SK-N-SH (cell line): ENCODE measurements around the gene CENPF. TPM values are rescaled to one million over a fixed set of nuclear protein-coding genes. Genes with fewer than 3 reads are reported as not detected.

Source experiments
- CTCF ChIA-PET: fragments of 300-600, 350-600 bp; formaldehyde crosslinking; extraction: SDS; loops from one replicate; lab custom pipeline; 2021; lab: Yijun Ruan, JAX
- POLR2A ChIA-PET: fragments of 350-600 bp; sonication (Branson Sonifier 250); formaldehyde crosslinking; extraction: SDS; loops from one replicate; lab custom pipeline; 2020; ENCODE audit warnings: antibody characterized with exemption, inconsistent platforms; lab: Yijun Ruan, JAX
- DNase-seq: peaks from one replicate; pipeline ENCODE4 v3.0.0; 2012
- H2AFZ ChIP-seq: fragments of 200-600 bp; sonication (generic); 2 replicates; pipeline ENCODE4 v1.8.1; 2016; ENCODE audit warnings: antibody characterized with exemption, mild to moderate bottlenecking, low read depth
- H3F3A ChIP-seq: fragments of 200-600 bp; sonication (generic); replicated peaks from 2 replicates; pipeline ENCODE3; 2016; ENCODE audit warnings: antibody characterized with exemption, mild to moderate bottlenecking; ENCODE audit not compliant: insufficient read depth
- H3K27ac ChIP-seq, 2 experiments: fragments of 200-500 bp in 1 of 2; fragments of 200-600 bp in 1 of 2; sonication (Bioruptor generic) in 1 of 2; sonication (generic), shearing (Covaris generic) in 1 of 2; 2 replicates each; pipeline versions ENCODE4 v1.5.1 to v1.6.1; 2014 to 2016; ENCODE audit warnings: low read depth in 2 of 2, inconsistent platforms in 1 of 2, low read length in 1 of 2, mild to moderate bottlenecking in 1 of 2, mixed read lengths in 1 of 2
- H3K27me3 ChIP-seq: fragments of 200-600 bp; sonication (generic), shearing (Covaris generic); 2 replicates; pipeline ENCODE4 v1.6.1; 2016; ENCODE audit warnings: mixed run types; ENCODE audit not compliant: insufficient read depth
- H3K36me3 ChIP-seq, 2 experiments: fragments of 200-500 bp in 1 of 2; fragments of 200-600 bp in 1 of 2; sonication (Bioruptor generic) in 1 of 2; sonication (generic) in 1 of 2; replicated peaks in 1 of 2; 2 replicates each; pipeline versions ENCODE3 to v1.5.1; 2014 to 2016; ENCODE audit warnings: low read length in 1 of 2, mild to moderate bottlenecking in 1 of 2; ENCODE audit not compliant: insufficient read depth in 2 of 2, control insufficient read depth in 1 of 2
- H3K4me1 ChIP-seq, 2 experiments: fragments of 200-500 bp in 1 of 2; fragments of 200-600 bp in 1 of 2; sonication (Bioruptor generic) in 1 of 2; sonication (generic), shearing (Covaris generic) in 1 of 2; 2 replicates each; pipeline versions ENCODE4 v1.5.1 to v1.6.1; 2014 to 2016; ENCODE audit warnings: low read depth in 1 of 2, low read length in 1 of 2, mixed run types in 1 of 2; ENCODE audit not compliant: insufficient read depth in 2 of 2, control insufficient read depth in 1 of 2
- H3K4me2 ChIP-seq: fragments of 200-600 bp; sonication (generic), shearing (Covaris generic); 2 replicates; pipeline ENCODE4 v1.6.1; 2017; ENCODE audit warnings: mixed run types
- H3K4me3 ChIP-seq, 2 experiments: fragments of 200-500 bp in 1 of 2; fragments of 200-600 bp in 1 of 2; sonication (Bioruptor generic) in 1 of 2; sonication (generic), shearing (Covaris generic) in 1 of 2; 2 replicates each; pipeline versions ENCODE4 v1.5.1 to v1.8.1; 2014 to 2016; ENCODE audit warnings: low read depth in 2 of 2, inconsistent platforms in 1 of 2, low read length in 1 of 2, mild to moderate bottlenecking in 1 of 2, mixed read lengths in 1 of 2, moderate library complexity in 1 of 2
- H3K79me2 ChIP-seq: fragments of 200-600 bp; sonication (generic); 2 replicates; pipeline ENCODE4 v1.8.1; 2017; ENCODE audit warnings: mild to moderate bottlenecking; ENCODE audit not compliant: insufficient read depth
- H3K9ac ChIP-seq: fragments of 200-600 bp; sonication (generic); 2 replicates; pipeline ENCODE4 v1.6.1; 2017; ENCODE audit warnings: mixed run types
- H3K9me2 ChIP-seq: fragments of 200-600 bp; sonication (generic); 2 replicates; pipeline ENCODE4 v1.6.1; 2017; ENCODE audit warnings: mixed run types
- H3K9me3 ChIP-seq: fragments of 200-600 bp; sonication (generic); 2 replicates; pipeline ENCODE4 v1.6.1; 2017; ENCODE audit warnings: mixed run types, mild to moderate bottlenecking, moderate library complexity
- H4K20me1 ChIP-seq: fragments of 200-600 bp; sonication (generic); 2 replicates; pipeline ENCODE4 v1.6.1; 2017; ENCODE audit warnings: mild to moderate bottlenecking, mixed run types; ENCODE audit not compliant: insufficient read depth
- CHD2 ChIP-seq: fragments of 150-350 bp; IDR thresholded peaks from 2 replicates; pipeline ENCODE4 v1.6.1; 2018; ENCODE audit warnings: low read length; ENCODE audit not compliant: partially characterized antibody
- EZH2phosphoT487 ChIP-seq: fragments of 200-600 bp; sonication (generic); IDR thresholded peaks from 2 replicates; pipeline ENCODE4 v1.6.1; 2017; ENCODE audit warnings: low read depth, mixed run types, mild to moderate bottlenecking, antibody characterized with exemption, moderate library complexity, borderline replicate concordance
- FOXM1 ChIP-seq: IDR thresholded peaks from 2 replicates; pipeline ENCODE4 v1.4.0; 2012; ENCODE audit warnings: low read depth, mild to moderate bottlenecking
- MAX ChIP-seq: IDR thresholded peaks from 2 replicates; pipeline ENCODE4 v1.4.0; 2012; ENCODE audit warnings: low read depth
- MEF2A ChIP-seq: IDR thresholded peaks from 2 replicates; pipeline ENCODE4 v1.4.0; 2012; ENCODE audit warnings: low read depth, borderline replicate concordance
- RFX5 ChIP-seq: IDR thresholded peaks from 2 replicates; pipeline ENCODE4 v1.6.1; 2012; ENCODE audit warnings: mild to moderate bottlenecking, improper control_type of control experiment, low read length
- SIN3A ChIP-seq: IDR thresholded peaks from 2 replicates; pipeline ENCODE4 v1.6.1; 2012; ENCODE audit warnings: low read depth, mild to moderate bottlenecking, low read length, moderate library complexity, borderline replicate concordance
- SMC3 ChIP-seq: IDR thresholded peaks from 2 replicates; pipeline ENCODE4 v1.6.1; 2012; ENCODE audit warnings: low read depth, low read length, improper control_type of control experiment
- TEAD4 ChIP-seq: IDR thresholded peaks from 2 replicates; pipeline ENCODE4 v1.4.0; 2012; ENCODE audit warnings: mild to moderate bottlenecking, borderline replicate concordance; ENCODE audit not compliant: insufficient read depth
- USF1 ChIP-seq: IDR thresholded peaks from 2 replicates; pipeline ENCODE4 v1.4.0; 2012; ENCODE audit warnings: low read depth, borderline replicate concordance
- WGBS: methylation state at CpG from one replicate; pipeline ENCODE4 v1.1.6; 2017; ENCODE audit warnings: low lambda C conversion rate; 5-methylcytosine and 5-hydroxymethylcytosine counted together
- polyA plus RNA-seq, 3 experiments: library from polyadenylated mRNA; depleted of rRNA; stranded (reverse); fragments of >200 nt; gene quantifications; 2 replicates each; pipeline ENCODE4 v1.2.3, GENCODE V29; 2012
- TF ChIP-seq, protein P1 (sequence below): IDR thresholded peaks from 2 replicates; pipeline ENCODE4; 2012
- TF ChIP-seq, protein P2 (sequence below): fragments of 200-600 bp; sonication (generic); IDR thresholded peaks from 2 replicates; pipeline ENCODE4 v1.6.1; 2017; ENCODE audit warnings: antibody characterized with exemption, mild to moderate bottlenecking, moderate library complexity

Gene CENPF
- polyA plus RNA-seq, 1 of the 3 experiments (the other 2 are of a cell fraction), result 14.5 TPM

DNA sequence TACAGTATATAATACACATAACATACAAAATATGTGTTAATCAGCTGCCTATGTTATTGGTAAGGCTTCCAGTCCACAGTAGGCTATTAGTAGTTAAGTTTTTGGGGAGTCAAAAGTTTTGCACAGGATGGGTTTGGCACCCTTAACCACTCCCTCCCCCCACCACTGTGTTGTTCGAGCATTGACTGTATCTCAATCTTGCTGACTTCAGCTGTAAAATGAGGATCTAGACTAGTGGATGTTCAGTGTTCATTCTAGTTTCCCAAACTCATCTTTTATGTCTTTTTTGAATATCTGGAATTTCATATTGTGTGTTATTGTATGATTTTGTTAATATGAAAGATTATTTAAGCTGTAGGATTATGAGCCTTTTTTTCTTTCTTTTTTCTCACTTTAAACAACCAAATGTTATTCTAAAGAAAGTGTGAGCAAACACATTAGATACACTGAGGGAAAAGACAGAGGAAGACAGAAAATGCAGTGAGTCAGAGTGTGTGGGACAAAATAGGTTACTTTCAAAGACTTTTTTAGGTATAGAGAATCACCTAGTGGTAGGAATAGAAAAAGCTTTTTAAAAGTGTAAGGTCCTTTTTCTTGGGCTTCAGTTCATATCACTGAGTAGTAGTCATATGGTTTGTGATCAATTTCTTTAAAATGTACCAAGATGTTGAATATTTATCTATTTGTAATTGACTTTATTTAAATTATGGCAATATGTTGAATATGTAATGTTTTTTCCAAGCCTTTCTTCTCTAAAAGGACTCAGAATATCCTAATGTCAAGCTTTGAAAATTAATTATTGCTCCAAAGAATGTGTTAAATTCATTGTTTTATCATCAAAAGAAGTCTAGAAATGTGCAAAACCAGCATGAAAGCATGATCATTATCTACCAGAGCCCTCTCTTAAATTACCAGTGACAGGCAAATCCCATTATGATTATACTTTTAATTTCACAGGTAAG is 17.9 kb upstream of the CENPF start (continued):
- TF ChIP-seq, protein P1, sequence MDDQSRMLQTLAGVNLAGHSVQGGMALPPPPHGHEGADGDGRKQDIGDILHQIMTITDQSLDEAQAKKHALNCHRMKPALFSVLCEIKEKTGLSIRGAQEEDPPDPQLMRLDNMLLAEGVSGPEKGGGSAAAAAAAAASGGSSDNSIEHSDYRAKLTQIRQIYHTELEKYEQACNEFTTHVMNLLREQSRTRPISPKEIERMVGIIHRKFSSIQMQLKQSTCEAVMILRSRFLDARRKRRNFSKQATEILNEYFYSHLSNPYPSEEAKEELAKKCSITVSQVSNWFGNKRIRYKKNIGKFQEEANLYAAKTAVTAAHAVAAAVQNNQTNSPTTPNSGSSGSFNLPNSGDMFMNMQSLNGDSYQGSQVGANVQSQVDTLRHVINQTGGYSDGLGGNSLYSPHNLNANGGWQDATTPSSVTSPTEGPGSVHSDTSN, result no peak
- TF ChIP-seq MEF2A, result no peak
- no peak for TF ChIP-seq RFX5
- no peak for TF ChIP-seq SIN3A

GRCh38 chr1:214586621-214587020 is 16.4 kb upstream of the CENPF start:
- Histone ChIP-seq H3K79me2 (no peaks in the 10 kb centered on the region), H3K27ac (no peak overlapping the region), H3K9ac (no peak overlapping the region), H2AFZ (no peak overlapping the region), H3K27me3 (no peaks in the 10 kb centered on the region), H3K4me3 (no peak overlapping the region), H3F3A (peaks cover 33% of the 10 kb centered on the region), H4K20me1 (no peaks in the 10 kb centered on the region), H3K9me3 (no peaks in the 10 kb centered on the region), H3K36me3 (no peaks in the 10 kb centered on the region), H3K4me2 (no peak overlapping the region), H3K4me1 (peaks cover 3 to 28% of the 10 kb centered on the region in 2 experiments), H3K9me2 (no peaks in the 10 kb centered on the region)
- DNase-seq, result no peak
- 93% methylated on average over 3 of the region's 3 CpGs for WGBS
- POLR2A ChIA-PET, result no interaction called here
- no peak for TF ChIP-seq FOXM1
- TF ChIP-seq SMC3, result no peak
- no peak for TF ChIP-seq RFX5
- TF ChIP-seq USF1, result no peak
- no peak for TF ChIP-seq MAX
- TF ChIP-seq, protein P1, result no peak
- TF ChIP-seq TEAD4, result no peak
- TF ChIP-seq, protein P2, sequence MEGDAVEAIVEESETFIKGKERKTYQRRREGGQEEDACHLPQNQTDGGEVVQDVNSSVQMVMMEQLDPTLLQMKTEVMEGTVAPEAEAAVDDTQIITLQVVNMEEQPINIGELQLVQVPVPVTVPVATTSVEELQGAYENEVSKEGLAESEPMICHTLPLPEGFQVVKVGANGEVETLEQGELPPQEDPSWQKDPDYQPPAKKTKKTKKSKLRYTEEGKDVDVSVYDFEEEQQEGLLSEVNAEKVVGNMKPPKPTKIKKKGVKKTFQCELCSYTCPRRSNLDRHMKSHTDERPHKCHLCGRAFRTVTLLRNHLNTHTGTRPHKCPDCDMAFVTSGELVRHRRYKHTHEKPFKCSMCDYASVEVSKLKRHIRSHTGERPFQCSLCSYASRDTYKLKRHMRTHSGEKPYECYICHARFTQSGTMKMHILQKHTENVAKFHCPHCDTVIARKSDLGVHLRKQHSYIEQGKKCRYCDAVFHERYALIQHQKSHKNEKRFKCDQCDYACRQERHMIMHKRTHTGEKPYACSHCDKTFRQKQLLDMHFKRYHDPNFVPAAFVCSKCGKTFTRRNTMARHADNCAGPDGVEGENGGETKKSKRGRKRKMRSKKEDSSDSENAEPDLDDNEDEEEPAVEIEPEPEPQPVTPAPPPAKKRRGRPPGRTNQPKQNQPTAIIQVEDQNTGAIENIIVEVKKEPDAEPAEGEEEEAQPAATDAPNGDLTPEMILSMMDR, result no peak
- no peak for TF ChIP-seq EZH2phosphoT487
- TF ChIP-seq CHD2, result no peak
- CTCF ChIA-PET, result interaction anchor here (2.3 to 18.6 kb wide), 2 partner anchors 47 to 255 kb away, joined by 10 to 323 read pairs; no protein-coding TSS in a partner anchor
